ENCODE data around the gene FGF14.

FGF14 gene

DNA sequence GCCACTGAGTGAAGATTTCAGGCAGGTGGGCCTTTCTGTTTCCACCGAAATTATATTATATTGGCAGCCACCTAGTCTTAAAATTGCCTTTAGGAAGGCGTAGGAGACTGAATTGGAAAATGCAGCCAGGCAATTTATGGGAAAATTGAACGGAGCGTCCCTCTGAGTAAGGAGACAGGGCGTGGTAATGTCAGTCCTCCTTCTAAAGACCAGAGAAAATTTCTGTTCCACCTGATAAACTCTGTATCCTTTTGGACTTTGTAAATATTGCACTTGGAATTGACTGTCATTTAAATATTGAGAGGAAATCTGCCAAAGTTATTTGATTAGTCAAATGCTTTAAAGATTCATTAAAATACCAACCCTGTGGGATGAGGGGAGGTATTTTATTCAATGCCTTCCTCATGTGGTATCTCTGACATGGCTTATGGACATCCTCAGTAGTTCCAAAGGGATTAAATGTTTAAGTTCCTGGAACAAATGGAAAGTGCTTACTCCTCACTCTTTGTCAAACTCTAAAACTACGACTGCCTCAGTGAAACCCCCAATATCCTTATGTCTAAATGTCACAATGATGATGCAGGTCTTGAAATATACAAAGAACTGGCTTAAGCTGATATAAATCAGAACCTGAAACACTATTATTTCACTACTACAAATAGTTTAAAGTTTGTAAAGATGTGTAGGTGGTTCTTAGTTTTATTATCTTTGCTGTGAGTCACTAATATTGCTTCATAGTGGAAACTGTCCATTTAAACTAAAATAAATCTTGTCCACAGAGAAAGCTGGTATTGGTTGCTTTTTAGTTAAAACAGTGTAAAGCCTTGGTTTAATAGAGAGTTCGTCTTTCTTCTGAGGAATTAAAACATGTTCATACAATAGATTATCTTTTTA is 203.2 kb downstream of the FGF14 start:
- WGBS (ENCODE audit: extremely low coverage, insufficient coverage, low lambda C conversion rate) = no CpG with 5 or more reads among the region's 7 CpGs
- Histone ChIP-seq H3K56ac (ENCODE audit: low read length) (no peak overlapping the region), H2AK5ac (ENCODE audit: low read length) (no peak overlapping the region), H2BK5ac (ENCODE audit: low read length) (no peak overlapping the region), H3K9ac (ENCODE audit: low read length) (no peak overlapping the region), H3K27ac (ENCODE audit: low read depth, low read length) (no peak overlapping the region), H2BK120ac (ENCODE audit: low read depth, low read length) (no peak overlapping the region), H3K4me3 (ENCODE audit: low read length) (no peak overlapping the region), H3K79me2 (ENCODE audit: control insufficient read depth, insufficient read depth, low read length) (no peaks in the 10 kb centered on the region), H3K4ac (ENCODE audit: low read depth, low read length) (no peak overlapping the region), H4K5ac (ENCODE audit: low read length) (no peak overlapping the region), H3K4me1 (ENCODE audit: control insufficient read depth, low read depth, low read length) (no peaks in the 10 kb centered on the region), H3K27me3 (ENCODE audit: insufficient read depth, low read length, poor library complexity) (no peaks in the 10 kb centered on the region), H3K36me3 (ENCODE audit: control insufficient read depth, insufficient read depth, low read length) (no peaks in the 10 kb centered on the region), H4K8ac (ENCODE audit: low read depth, low read length) (no peak overlapping the region), H3K18ac (ENCODE audit: low read length) (no peak overlapping the region), H3K4me2 (ENCODE audit: low read length) (no peak overlapping the region), H3K79me1 (ENCODE audit: low read length) (no peaks in the 10 kb centered on the region), H2BK15ac (replicated peaks; ENCODE audit: low read depth) (no peak overlapping the region), H3K23ac (ENCODE audit: low read length) (no peak overlapping the region)
- no peak for DNase-seq

DNA sequence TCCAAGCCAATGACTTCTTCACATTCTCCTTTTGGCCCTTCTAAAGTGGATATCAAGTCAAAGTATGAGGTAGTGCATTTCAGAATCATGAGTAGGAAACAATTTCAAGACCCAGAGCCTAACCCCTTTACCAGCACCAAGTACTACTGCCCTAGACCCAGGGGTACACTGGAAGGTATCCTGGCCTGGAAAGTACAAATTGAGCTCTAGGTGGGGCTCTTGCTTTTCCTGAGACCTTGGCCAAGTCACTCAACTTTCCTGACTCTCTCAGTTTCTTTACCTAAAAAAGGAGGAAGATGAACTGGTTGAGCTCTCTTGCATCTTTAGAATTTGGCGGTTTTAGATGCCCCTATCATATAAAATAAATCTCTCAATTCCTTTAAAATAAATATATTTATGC is 204.7 kb downstream of the FGF14 start:
- Histone ChIP-seq H3K27me3 (ENCODE audit: insufficient read depth, low read length, poor library complexity) (no peaks in the 10 kb centered on the region), H3K23ac (ENCODE audit: low read length) (no peak overlapping the region), H2AK5ac (ENCODE audit: low read length) (no peak overlapping the region), H3K56ac (ENCODE audit: low read length) (no peak overlapping the region), H2BK120ac (ENCODE audit: low read depth, low read length) (no peak overlapping the region), H3K79me2 (ENCODE audit: control insufficient read depth, insufficient read depth, low read length) (no peaks in the 10 kb centered on the region), H3K27ac (ENCODE audit: low read depth, low read length) (no peak overlapping the region), H2BK5ac (ENCODE audit: low read length) (no peak overlapping the region), H3K79me1 (ENCODE audit: low read length) (no peaks in the 10 kb centered on the region), H2BK15ac (replicated peaks; ENCODE audit: low read depth) (no peak overlapping the region), H3K4ac (ENCODE audit: low read depth, low read length) (no peak overlapping the region), H3K4me2 (ENCODE audit: low read length) (no peak overlapping the region), H3K9ac (ENCODE audit: low read length) (no peak overlapping the region), H3K4me3 (ENCODE audit: low read length) (no peak overlapping the region), H4K5ac (ENCODE audit: low read length) (no peak overlapping the region), H3K4me1 (ENCODE audit: control insufficient read depth, low read depth, low read length) (no peaks in the 10 kb centered on the region), H4K8ac (ENCODE audit: low read depth, low read length) (no peak overlapping the region), H3K36me3 (ENCODE audit: control insufficient read depth, insufficient read depth, low read length) (no peaks in the 10 kb centered on the region), H3K18ac (ENCODE audit: low read length) (no peak overlapping the region)
- WGBS (ENCODE audit: extremely low coverage, insufficient coverage, low lambda C conversion rate) = no CpG with 5 or more reads among the region's 1 CpG
- peak; percentile 72 for DNase-seq

- Histone ChIP-seq H2BK120ac (ENCODE audit: low read depth, low read length) (no peak overlapping the region), H3K23ac (ENCODE audit: low read length) (no peak overlapping the region), H3K4ac (ENCODE audit: low read depth, low read length) (no peak overlapping the region), H3K4me1 (ENCODE audit: control insufficient read depth, low read depth, low read length) (no peaks in the 10 kb centered on the region), H3K27ac (ENCODE audit: low read depth, low read length) (no peak overlapping the region), H2BK5ac (ENCODE audit: low read length) (no peak overlapping the region), H3K9ac (ENCODE audit: low read length) (no peak overlapping the region), H3K79me1 (ENCODE audit: low read length) (no peaks in the 10 kb centered on the region), H4K8ac (ENCODE audit: low read depth, low read length) (no peak overlapping the region), H3K4me2 (ENCODE audit: low read length) (no peak overlapping the region), H4K5ac (ENCODE audit: low read length) (no peak overlapping the region), H2AK5ac (ENCODE audit: low read length) (no peak overlapping the region), H3K56ac (ENCODE audit: low read length) (no peak overlapping the region), H3K18ac (ENCODE audit: low read length) (no peak overlapping the region), H3K4me3 (ENCODE audit: low read length) (no peak overlapping the region), H3K36me3 (ENCODE audit: control insufficient read depth, insufficient read depth, low read length) (no peaks in the 10 kb centered on the region), H2BK15ac (replicated peaks; ENCODE audit: low read depth) (no peak overlapping the region), H3K79me2 (ENCODE audit: control insufficient read depth, insufficient read depth, low read length) (no peaks in the 10 kb centered on the region), H3K27me3 (ENCODE audit: insufficient read depth, low read length, poor library complexity) (no peaks in the 10 kb centered on the region)
- WGBS (ENCODE audit: extremely low coverage, insufficient coverage, low lambda C conversion rate) = no CpG with 5 or more reads among the region's 4 CpGs
- DNase-seq = peak; percentile 30
Observed at GRCh38 chr13:102195566-102196462, 206.0 kb downstream of the FGF14 start.

DNA sequence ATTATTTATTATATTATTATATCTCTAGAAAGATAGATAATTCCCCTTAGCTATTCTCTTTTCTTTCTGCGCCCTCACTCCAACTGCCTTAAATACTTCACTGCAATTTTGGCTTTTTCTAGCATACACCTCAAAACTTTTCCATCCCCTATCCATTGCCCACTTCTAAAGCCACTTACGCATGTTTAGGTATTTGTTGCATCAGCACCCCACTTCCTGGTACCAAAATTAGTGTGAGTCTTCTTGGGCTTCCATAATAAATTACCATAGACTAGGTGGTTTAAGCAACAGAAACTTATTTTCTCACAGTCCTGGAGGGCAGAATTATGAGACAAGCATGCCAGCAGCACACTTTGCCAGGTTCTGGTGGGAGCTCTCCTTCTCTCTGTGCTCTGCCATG is 209.0 kb downstream of the FGF14 start:
- Histone ChIP-seq H4K5ac (ENCODE audit: low read length) (no peak overlapping the region), H4K8ac (ENCODE audit: low read depth, low read length) (no peak overlapping the region), H3K4me3 (ENCODE audit: low read length) (no peak overlapping the region), H2BK5ac (ENCODE audit: low read length) (no peak overlapping the region), H3K79me2 (ENCODE audit: control insufficient read depth, insufficient read depth, low read length) (no peaks in the 10 kb centered on the region), H3K56ac (ENCODE audit: low read length) (no peak overlapping the region), H3K4me1 (ENCODE audit: control insufficient read depth, low read depth, low read length) (no peaks in the 10 kb centered on the region), H3K4ac (ENCODE audit: low read depth, low read length) (no peak overlapping the region), H3K18ac (ENCODE audit: low read length) (no peak overlapping the region), H3K79me1 (ENCODE audit: low read length) (no peaks in the 10 kb centered on the region), H3K27me3 (ENCODE audit: insufficient read depth, low read length, poor library complexity) (no peaks in the 10 kb centered on the region), H2BK120ac (ENCODE audit: low read depth, low read length) (no peak overlapping the region), H3K4me2 (ENCODE audit: low read length) (no peak overlapping the region), H2AK5ac (ENCODE audit: low read length) (no peak overlapping the region), H2BK15ac (replicated peaks; ENCODE audit: low read depth) (no peak overlapping the region), H3K27ac (ENCODE audit: low read depth, low read length) (no peak overlapping the region), H3K9ac (ENCODE audit: low read length) (no peak overlapping the region), H3K23ac (ENCODE audit: low read length) (no peak overlapping the region), H3K36me3 (ENCODE audit: control insufficient read depth, insufficient read depth, low read length) (no peaks in the 10 kb centered on the region)
- no CpG with 5 or more reads among the region's 2 CpGs for WGBS (ENCODE audit: extremely low coverage, insufficient coverage, low lambda C conversion rate)
- DNase-seq = no peak

- WGBS (ENCODE audit: extremely low coverage, insufficient coverage, low lambda C conversion rate) = no CpG with 5 or more reads among the region's 1 CpG
- no peak overlapping the region for H4K5ac ChIP-seq (ENCODE audit: low read length)
- H2BK15ac ChIP-seq (replicated peaks; ENCODE audit: low read depth) = no peak overlapping the region
- H3K79me2 ChIP-seq (ENCODE audit: control insufficient read depth, insufficient read depth, low read length) = no peaks in the 10 kb centered on the region
- H3K4me2 ChIP-seq (ENCODE audit: low read length) = no peak overlapping the region
- H3K79me1 ChIP-seq (ENCODE audit: low read length) = no peaks in the 10 kb centered on the region
- no peak overlapping the region for H3K56ac ChIP-seq (ENCODE audit: low read length)
- H4K8ac ChIP-seq (ENCODE audit: low read depth, low read length) = no peak overlapping the region
- no peak overlapping the region for H2BK120ac ChIP-seq (ENCODE audit: low read depth, low read length)
- H2BK5ac ChIP-seq (ENCODE audit: low read length) = no peak overlapping the region
- no peak for DNase-seq
- H3K27me3 ChIP-seq (ENCODE audit: insufficient read depth, low read length, poor library complexity) = no peaks in the 10 kb centered on the region
- H3K4me3 ChIP-seq (ENCODE audit: low read length) = no peak overlapping the region
- H3K36me3 ChIP-seq (ENCODE audit: control insufficient read depth, insufficient read depth, low read length) = no peaks in the 10 kb centered on the region
- H3K23ac ChIP-seq (ENCODE audit: low read length) = no peak overlapping the region
- no peak overlapping the region for H2AK5ac ChIP-seq (ENCODE audit: low read length)
- no peak overlapping the region for H3K9ac ChIP-seq (ENCODE audit: low read length)
- H3K18ac ChIP-seq (ENCODE audit: low read length) = no peak overlapping the region
- no peak overlapping the region for H3K27ac ChIP-seq (ENCODE audit: low read depth, low read length)
- H3K4me1 ChIP-seq (ENCODE audit: control insufficient read depth, low read depth, low read length) = no peaks in the 10 kb centered on the region
- H3K4ac ChIP-seq (ENCODE audit: low read depth, low read length) = no peak overlapping the region
Observed at GRCh38 chr13:102191951-102192502, 209.8 kb downstream of the FGF14 start.
